Stimulated activated CD8-positive, alpha-beta memory T cell treated with anti-CD3 and anti-CD28 coated beads, Interleukin-7, amount 100 ng/mL, for 48 hours (primary cell): ENCODE data around the gene SGPP2.

Experiments used
- DNase-seq, 2 donors: peaks; one replicate each; pipeline ENCODE4 v3.0.0-alpha.2; 2020; ENCODE audit warnings: low read depth in 1 of 2; ENCODE audit errors: extremely low read depth in 1 of 2

Gene SGPP2

GRCh38 chr2:222522082-222522481 is 97.7 kb downstream of the SGPP2 start:
- no peak for DNase-seq

- DNase-seq, result no peak
Observed at GRCh38 chr2:222523783-222524544, 99.6 kb downstream of the SGPP2 start.

- no peak for DNase-seq
Observed at GRCh38 chr2:222525811-222526210, 101.5 kb downstream of the SGPP2 start.

GRCh38 chr2:222526480-222527277 is 102.3 kb downstream of the SGPP2 start:
- DNase-seq, result no peak

- no peak for DNase-seq
Observed at GRCh38 chr2:222532315-222532714, 108.0 kb downstream of the SGPP2 start.

- DNase-seq, result no peak
Observed at GRCh38 chr2:222535477-222535876, 111.1 kb downstream of the SGPP2 start.

- no peak for DNase-seq
Observed at GRCh38 chr2:222538535-222538934, 114.2 kb downstream of the SGPP2 start.

GRCh38 chr2:222544661-222545060 is 120.3 kb downstream of the SGPP2 start:
- DNase-seq, result no peak

- no peak for DNase-seq
Observed at GRCh38 chr2:222545823-222546795, 121.8 kb downstream of the SGPP2 start.

- no peak for DNase-seq
Observed at GRCh38 chr2:222547083-222547482, 122.7 kb downstream of the SGPP2 start.

GRCh38 chr2:222548992-222549391 is 124.6 kb downstream of the SGPP2 start:
- DNase-seq, result no peak

- DNase-seq, result no peak
Observed at GRCh38 chr2:222554517-222554916, 130.2 kb downstream of the SGPP2 start.

GRCh38 chr2:222561151-222561550 is 136.8 kb downstream of the SGPP2 start:
- DNase-seq, result no peak

- no peak for DNase-seq
Observed at GRCh38 chr2:222561817-222562645, 137.7 kb downstream of the SGPP2 start.

- no peak for DNase-seq
Observed at GRCh38 chr2:222563106-222563718, 138.9 kb downstream of the SGPP2 start.

GRCh38 chr2:222563936-222564335 is 139.6 kb downstream of the SGPP2 start:
- DNase-seq, result no peak

- DNase-seq, result no peak
Observed at GRCh38 chr2:222566229-222566628, 141.9 kb downstream of the SGPP2 start.

GRCh38 chr2:222568865-222569264 is 144.5 kb downstream of the SGPP2 start:
- DNase-seq, result no peak

- DNase-seq, result no peak
Observed at GRCh38 chr2:222569826-222570225, 145.5 kb downstream of the SGPP2 start.

- DNase-seq, result no peak
Observed at GRCh38 chr2:222572264-222572721, 147.9 kb downstream of the SGPP2 start.
